ENCODE data around the gene CYBC1.
A peak's percentile ranks its signal among the peaks of the same experiment; 100 is the strongest.
"Not testable (repeated sequence)": the region's sequence is repeated elsewhere in the genome, so short reads cannot be mapped to it uniquely, and the experiment has no call there.

CYBC1 gene

GRCh38 chr17:82457073-82457928, 6.7 kb upstream of the CYBC1 start:
- H3K4me3 ChIP-seq (ENCODE audit: low read depth, low read length): peak overlapping the region; percentile 99
- no peak for TF ChIP-seq CTCF (IDR thresholded peaks at IDR 0.05; ENCODE audit: borderline replicate concordance, insufficient read depth, low read depth, low read length)

- not testable (repeated sequence) for H3K4me3 ChIP-seq (ENCODE audit: low read depth, low read length)
Observed at GRCh38 chr17:82453706-82454105, 3.2 kb upstream of the CYBC1 start.

- not testable (repeated sequence) for H3K4me3 ChIP-seq (ENCODE audit: low read depth, low read length)
Observed at GRCh38 chr17:82453151-82453550, 2.6 kb upstream of the CYBC1 start.

- no peak for TF ChIP-seq CTCF (IDR thresholded peaks at IDR 0.05; ENCODE audit: borderline replicate concordance, insufficient read depth, low read depth, low read length)
- H3K4me3 ChIP-seq (ENCODE audit: low read depth, low read length): no peak overlapping the region
Observed at GRCh38 chr17:82452162-82452561, 1.6 kb upstream of the CYBC1 start.

GRCh38 chr17:82449883-82450356, 632 bp downstream of the CYBC1 start:
- no peak for TF ChIP-seq CTCF (IDR thresholded peaks at IDR 0.05; ENCODE audit: borderline replicate concordance, insufficient read depth, low read depth, low read length)
- H3K4me3 ChIP-seq (ENCODE audit: low read depth, low read length): peak overlapping the region; percentile 79

GRCh38 chr17:82449131-82449882, 1.2 kb downstream of the CYBC1 start:
- peak overlapping the region; percentile 79 for H3K4me3 ChIP-seq (ENCODE audit: low read depth, low read length)
- no peak for TF ChIP-seq CTCF (IDR thresholded peaks at IDR 0.05; ENCODE audit: borderline replicate concordance, insufficient read depth, low read depth, low read length)

GRCh38 chr17:82447876-82448275, 2.7 kb downstream of the CYBC1 start:
- TF ChIP-seq CTCF (IDR thresholded peaks at IDR 0.05; ENCODE audit: borderline replicate concordance, insufficient read depth, low read depth, low read length): no peak
- H3K4me3 ChIP-seq (ENCODE audit: low read depth, low read length): no peak overlapping the region

GRCh38 chr17:82446649-82447048, 3.9 kb downstream of the CYBC1 start:
- no peak overlapping the region for H3K4me3 ChIP-seq (ENCODE audit: low read depth, low read length)
- TF ChIP-seq CTCF (IDR thresholded peaks at IDR 0.05; ENCODE audit: borderline replicate concordance, insufficient read depth, low read depth, low read length): no peak

All from GM12875 (cell line).